ENCODE data around the gene PIN4.

- TF ChIP-seq MAFK (IDR thresholded peaks at IDR 0.05; ENCODE audit: partially characterized antibody) (no peak), MYC (IDR thresholded peaks at IDR 0.05; ENCODE audit: borderline replicate concordance, low read length) (no peak), CTCF (IDR thresholded peaks at IDR 0.05) (no peak), PBX3 (IDR thresholded peaks at IDR 0.05) (no peak), POLR2AphosphoS2 (conservative IDR thresholded peaks at IDR 0.05; ENCODE audit: low read length) (no peak), SREBF2 (IDR thresholded peaks at IDR 0.05) (no peak), HDAC2 (IDR thresholded peaks at IDR 0.05) (no peak), BCL3 (IDR thresholded peaks at IDR 0.05) (no peak), MAX (IDR thresholded peaks at IDR 0.05) (no peak), SMC3 (IDR thresholded peaks at IDR 0.05) (no peak)
These were observed 20.4 kb downstream of the PIN4 start for GRCh38 chrX:72201836-72202536.
